ENCODE results near the gene ZMAT5. TPM values are rescaled to one million over a fixed set of nuclear protein-coding genes. Genes with fewer than 3 reads are reported as not detected.

Gene ZMAT5
- total and polyA plus RNA-seq, 2 of the 13 experiments (the other 11 are each of a cell fraction or from before 2014, with no cell fraction given), result 20.7 to 27.8 TPM

GRCh38 chr22:29765905-29766631, 739 bp downstream of the ZMAT5 start (continued):
- TF ChIP-seq NONO (IDR thresholded peaks at IDR 0.05) (no peak), NONO (CRISPR knock-in tag; conservative IDR thresholded peaks at IDR 0.05) (peak; percentile 40; the same call in 1 of the 2 replicates), ZNF136 (CRISPR knock-in tag; IDR thresholded peaks at IDR 0.05; ENCODE audit: low read depth) (no peak), SP5 (CRISPR knock-in tag; IDR thresholded peaks at IDR 0.05; ENCODE audit: borderline replicate concordance, low read depth) (0 out of 2 replicates have a peak, but pooled peaks have one; percentile 22), STAT5B (CRISPR knock-in tag; IDR thresholded peaks at IDR 0.05) (no peak), ZNF543 (CRISPR knock-in tag; IDR thresholded peaks at IDR 0.05) (0 out of 2 replicates have a peak, but pooled peaks have one; percentile 1), ZSCAN20 (CRISPR knock-in tag; IDR thresholded peaks at IDR 0.05; ENCODE audit: borderline replicate concordance) (no peak), ZNF230 (CRISPR knock-in tag; IDR thresholded peaks at IDR 0.05) (peak; percentile 65; the same call in 1 of the 2 replicates), HIVEP1 (CRISPR knock-in tag; IDR thresholded peaks at IDR 0.05) (no peak), ZNF607 (CRISPR knock-in tag; IDR thresholded peaks at IDR 0.05; ENCODE audit: borderline replicate concordance) (peak; percentile 28; the same call in 1 of the 2 replicates), NAIF1 (CRISPR knock-in tag; IDR thresholded peaks at IDR 0.05; ENCODE audit: borderline replicate concordance) (0 out of 2 replicates have a peak, but pooled peaks have one; percentile 3), NCOA1 (CRISPR knock-in tag; IDR thresholded peaks at IDR 0.05) (no peak), MXD4 (CRISPR knock-in tag; IDR thresholded peaks at IDR 0.05) (no peak; the same call in 1 of the 2 replicates), HHEX (CRISPR knock-in tag; IDR thresholded peaks at IDR 0.05) (no peak), ZFP1 (CRISPR knock-in tag; IDR thresholded peaks at IDR 0.05) (no peak), FUBP1 (CRISPR knock-in tag; IDR thresholded peaks at IDR 0.05; ENCODE audit: borderline replicate concordance) (no peak), MTA3 (CRISPR knock-in tag; IDR thresholded peaks at IDR 0.05) (no peak), POLR2AphosphoS2 (IDR thresholded peaks at IDR 0.05; ENCODE audit: low read depth, low read length) (no peak), PRDM15 (CRISPR knock-in tag; IDR thresholded peaks at IDR 0.05) (no peak), ZNF232 (CRISPR knock-in tag; IDR thresholded peaks at IDR 0.05; ENCODE audit: borderline replicate concordance) (no peak), PRMT3 (CRISPR knock-in tag; IDR thresholded peaks at IDR 0.05; ENCODE audit: borderline replicate concordance, low read depth) (0 out of 2 replicates have a peak, but pooled peaks have one; percentile 26), JDP2 (CRISPR knock-in tag; IDR thresholded peaks at IDR 0.05; ENCODE audit: borderline replicate concordance) (no peak), NKX3-1 (CRISPR knock-in tag; IDR thresholded peaks at IDR 0.05) (0 out of 2 replicates have a peak, but pooled peaks have one; percentile 20)
- TF ChIP-seq, protein P1, sequence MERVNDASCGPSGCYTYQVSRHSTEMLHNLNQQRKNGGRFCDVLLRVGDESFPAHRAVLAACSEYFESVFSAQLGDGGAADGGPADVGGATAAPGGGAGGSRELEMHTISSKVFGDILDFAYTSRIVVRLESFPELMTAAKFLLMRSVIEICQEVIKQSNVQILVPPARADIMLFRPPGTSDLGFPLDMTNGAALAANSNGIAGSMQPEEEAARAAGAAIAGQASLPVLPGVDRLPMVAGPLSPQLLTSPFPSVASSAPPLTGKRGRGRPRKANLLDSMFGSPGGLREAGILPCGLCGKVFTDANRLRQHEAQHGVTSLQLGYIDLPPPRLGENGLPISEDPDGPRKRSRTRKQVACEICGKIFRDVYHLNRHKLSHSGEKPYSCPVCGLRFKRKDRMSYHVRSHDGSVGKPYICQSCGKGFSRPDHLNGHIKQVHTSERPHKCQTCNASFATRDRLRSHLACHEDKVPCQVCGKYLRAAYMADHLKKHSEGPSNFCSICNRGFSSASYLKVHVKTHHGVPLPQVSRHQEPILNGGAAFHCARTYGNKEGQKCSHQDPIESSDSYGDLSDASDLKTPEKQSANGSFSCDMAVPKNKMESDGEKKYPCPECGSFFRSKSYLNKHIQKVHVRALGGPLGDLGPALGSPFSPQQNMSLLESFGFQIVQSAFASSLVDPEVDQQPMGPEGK (CRISPR knock-in tag; IDR thresholded peaks at IDR 0.05), result peak; percentile 53
